Gastrocnemius medialis (tissue), 4 donors: ENCODE data around the gene KYNU. TPM values are rescaled to one million over a fixed set of nuclear protein-coding genes. Genes with fewer than 3 reads are reported as not detected.

Experiments
- ATAC-seq, 2 donors: fragments of 150-250 bp; one replicate each; pipeline ENCODE4 v1.9.1; 2016
- DNase-seq, 2 donors: peaks; one replicate each; pipeline ENCODE4 v3.0.0-alpha.2; 2019
- H3K27ac ChIP-seq, 4 donors: fragments of 200-600 bp; sonication (generic); 1 replicate in 1 of 4; 2 replicates in 3 of 4; pipeline ENCODE4 v1.5.1; 2016 to 2018; ENCODE audit warnings: mild to moderate bottlenecking in 2 of 4, moderate library complexity in 1 of 4
- H3K27me3 ChIP-seq, 3 donors: fragments of 200-600 bp; sonication (generic) in 2 of 3; 1 replicate in 1 of 3; 2 replicates in 2 of 3; pipeline versions ENCODE4 v1.5.1 to v1.6.0; 2016 to 2019; ENCODE audit warnings: mild to moderate bottlenecking in 1 of 3, moderate library complexity in 1 of 3
- H3K36me3 ChIP-seq, 2 donors: fragments of 200-600 bp; sonication (generic) in 1 of 2; one replicate each; pipeline ENCODE4 v1.5.1; 2017 to 2018
- H3K4me1 ChIP-seq, 2 donors: fragments of 200-600 bp; sonication (generic) in 1 of 2; one replicate each; pipeline ENCODE4 v1.5.1; 2016 to 2017; ENCODE audit warnings: mild to moderate bottlenecking in 2 of 2
- H3K4me3 ChIP-seq, 4 donors: fragments of 200-600 bp; sonication (generic) in 3 of 4; 1 replicate in 1 of 4; 2 replicates in 3 of 4; pipeline ENCODE4 v1.5.1; 2016 to 2019; ENCODE audit warnings: mild to moderate bottlenecking in 2 of 4
- H3K9me3 ChIP-seq, 3 donors: fragments of 200-600 bp; sonication (generic) in 2 of 3; 1 replicate in 1 of 3; 2 replicates in 2 of 3; pipeline ENCODE4 v1.5.1; 2016 to 2019
- CTCF ChIP-seq, 5 experiments: fragments of 450-650 bp in 3 of 5; fragments of 200-600 bp in 2 of 5; sonication (generic) in 2 of 5; IDR thresholded peaks in 4 of 5; conservative IDR thresholded peaks in 1 of 5; 1 replicate in 4 of 5; 2 replicates in 1 of 5; pipeline ENCODE4 v1.5.1; 2016 to 2019; ENCODE audit warnings: antibody characterized with exemption in 5 of 5, mild to moderate bottlenecking in 3 of 5, moderate library complexity in 3 of 5
- POLR2A ChIP-seq, 2 donors: fragments of 450-650 bp; IDR thresholded peaks; one replicate each; pipeline ENCODE4 v1.6.1; 2017; ENCODE audit warnings: antibody characterized with exemption in 2 of 2, mild to moderate bottlenecking in 2 of 2, moderate library complexity in 2 of 2
- in situ Hi-C, 4 donors: fragments of 200-750 bp; cut with MboI; loops; one replicate each; pipeline versions ENCODE4 v1.15.0 to v1.8.0; 2017; ENCODE audit warnings: low sequenced_read_pairs in 4 of 4
- intact Hi-C: fragments of 100-400 bp; cut with DNase I; formaldehyde crosslinking; loops from one replicate; pipeline ENCODE4 v1.15.1; 2023; ENCODE audit warnings: low total_unique reads
- total RNA-seq, 4 donors: library from RNA; depleted of rRNA; stranded (reverse); fragments of >200 nt; gene quantifications; one replicate each; pipeline versions ENCODE4 v1.1.0 to v1.2.3, GENCODE V29; 2016

KYNU gene
- total RNA-seq, 4 donors from 2014 or later, result 0.46 to 2.0 (median 0.61) TPM; not detected in 1

- Histone ChIP-seq H3K4me1 (no peaks in the 10 kb centered on the region), H3K9me3 (no peaks in the 10 kb centered on the region), H3K27me3 (no peaks in the 10 kb centered on the region), H3K36me3 (no peaks in the 10 kb centered on the region), H3K27ac (no peak overlapping the region), H3K4me3 (no peak overlapping the region)
- DNase-seq, result no peak
- in situ Hi-C loops (no loop called here), intact Hi-C loops (no loop called here)
- TF ChIP-seq CTCF (IDR thresholded peaks at IDR 0.05 in 4 of 5, conservative IDR thresholded peaks at IDR 0.05 in 1 of 5), result no peak
- no peak for TF ChIP-seq POLR2A (IDR thresholded peaks at IDR 0.05)
- ATAC-seq, result no peak
Observed at GRCh38 chr2:142843731-142844130, 33.7 kb upstream of the KYNU start.

GRCh38 chr2:142848023-142848606 lies 29.3 kb upstream of the KYNU start:
- no peaks in the 10 kb centered on the region for H3K9me3 ChIP-seq
- intact Hi-C loops, result no loop called here
- no peaks in the 10 kb centered on the region for H3K36me3 ChIP-seq
- DNase-seq (no peak), ATAC-seq (no peak)
- no peaks in the 10 kb centered on the region for H3K4me1 ChIP-seq
- TF ChIP-seq POLR2A (IDR thresholded peaks at IDR 0.05) (no peak), CTCF (IDR thresholded peaks at IDR 0.05 in 4 of 5, conservative IDR thresholded peaks at IDR 0.05 in 1 of 5) (no peak)
- no peak overlapping the region for H3K4me3 ChIP-seq
- in situ Hi-C loops, result no loop called here
- H3K27me3 ChIP-seq, result no peaks in the 10 kb centered on the region
- no peak overlapping the region for H3K27ac ChIP-seq

- ATAC-seq (no peak), DNase-seq (no peak)
- H3K4me1 ChIP-seq, result no peaks in the 10 kb centered on the region
- H3K4me3 ChIP-seq, result no peak overlapping the region
- H3K36me3 ChIP-seq, result no peaks in the 10 kb centered on the region
- no peak overlapping the region for H3K27ac ChIP-seq
- H3K27me3 ChIP-seq, result no peaks in the 10 kb centered on the region
- intact Hi-C loops (no loop called here), in situ Hi-C loops (no loop called here)
- TF ChIP-seq CTCF (IDR thresholded peaks at IDR 0.05 in 4 of 5, conservative IDR thresholded peaks at IDR 0.05 in 1 of 5) (no peak), POLR2A (IDR thresholded peaks at IDR 0.05) (no peak)
- no peaks in the 10 kb centered on the region for H3K9me3 ChIP-seq
Observed at GRCh38 chr2:142849820-142850219, 27.6 kb upstream of the KYNU start.

GRCh38 chr2:142853912-142854311 lies 23.6 kb upstream of the KYNU start:
- intact Hi-C loops, result no loop called here
- TF ChIP-seq CTCF (IDR thresholded peaks at IDR 0.05 in 4 of 5, conservative IDR thresholded peaks at IDR 0.05 in 1 of 5) (no peak), POLR2A (IDR thresholded peaks at IDR 0.05) (no peak)
- in situ Hi-C loops, result no loop called here
- DNase-seq (no peak), ATAC-seq (no peak)
- no peak overlapping the region for H3K27ac ChIP-seq
- H3K27me3 ChIP-seq, result no peaks in the 10 kb centered on the region
- no peaks in the 10 kb centered on the region for H3K4me1 ChIP-seq
- H3K36me3 ChIP-seq, result no peaks in the 10 kb centered on the region
- H3K4me3 ChIP-seq, result no peak overlapping the region
- no peaks in the 10 kb centered on the region for H3K9me3 ChIP-seq
